GM12878 (cell line): ENCODE results near the gene GLIPR2. TPM values are rescaled to one million over a fixed set of nuclear protein-coding genes. Genes with fewer than 3 reads are reported as not detected.

ENCODE experiments used
- ATAC-seq: fragments of 200-7000 bp; cut with Tn5 transposase; 3 replicates; pipeline ENCODE4 v1.9.1; 2020; ENCODE audit warnings: mild to moderate bottlenecking, moderate library complexity
- BruUV-seq: library from RNA; stranded (reverse); fragments of 400-500 nt; replicated peaks from 2 replicates; lab custom pipeline; 2021; lab: Mats Ljungman, UMichigan
- CTCF ChIA-PET: fragments of 300-600 bp; sonication (Branson Sonifier 250); formaldehyde crosslinking; extraction: SDS; loops from one replicate; lab custom pipeline; 2021; ENCODE audit warnings: inconsistent platforms; lab: Yijun Ruan, JAX
- POLR2A ChIA-PET: fragments of 350-600 bp; formaldehyde crosslinking; extraction: SDS; loops from one replicate; lab custom pipeline; 2021; ENCODE audit warnings: inconsistent platforms; lab: Charles Lee
- RAD21 ChIA-PET: fragments of 300-600 bp; sonication (Branson Sonifier 250); formaldehyde crosslinking; loops from one replicate; lab custom pipeline; 2023; ENCODE audit warnings: antibody characterized with exemption; ENCODE audit not compliant: unreplicated experiment; lab: Charles Lee
- SMC1A ChIA-PET: fragments of 300-600 bp; sonication (Branson Sonifier 250); formaldehyde crosslinking; loops from one replicate; lab custom pipeline; 2023; ENCODE audit not compliant: unreplicated experiment, uncharacterized antibody; lab: Charles Lee
- DNase-seq: peaks from one replicate; pipeline ENCODE4 v3.0.0-alpha.2; 2011; ENCODE audit warnings: low read depth, low spot score
- FAIRE-seq: peaks from 3 replicates; lab custom pipeline; 2011; peaks lifted over from hg19 to GRCh38; lab: Jason Lieb, UNC
- H2AFZ ChIP-seq: 2 replicates; pipeline ENCODE4 v1.6.0; 2011; ENCODE audit warnings: low read depth, low read length, control low read depth; ENCODE audit not compliant: control insufficient read depth
- H3K27ac ChIP-seq: 2 replicates; pipeline ENCODE4 v1.5.1; 2011; ENCODE audit warnings: control low read depth; ENCODE audit not compliant: control insufficient read depth, insufficient read depth
- H3K27me3 ChIP-seq, 2 experiments: replicated peaks in 1 of 2; 2 replicates each; pipeline versions ENCODE4 v1.6.0 to v1.6.1; 2011; ENCODE audit warnings: low read length in 1 of 2; ENCODE audit not compliant: control insufficient read depth in 2 of 2, insufficient read depth in 2 of 2
- H3K36me3 ChIP-seq, 2 experiments: 2 replicates each; pipeline ENCODE4 v1.5.1; 2011; ENCODE audit warnings: low read length in 1 of 2; ENCODE audit not compliant: control insufficient read depth in 2 of 2, insufficient read depth in 2 of 2
- H3K4me1 ChIP-seq: 2 replicates; pipeline ENCODE4 v1.6.1; 2011; ENCODE audit warnings: mild to moderate bottlenecking, low read length, moderate library complexity, mixed read lengths; ENCODE audit not compliant: control insufficient read depth, insufficient read depth
- H3K4me2 ChIP-seq: 2 replicates; pipeline ENCODE4 v1.6.0; 2011; ENCODE audit warnings: control low read depth; ENCODE audit not compliant: control insufficient read depth, insufficient read depth
- H3K4me3 ChIP-seq: fragments of 200-600 bp; sonication (generic); 2 replicates; pipeline ENCODE4 v1.5.1; 2016
- H3K79me2 ChIP-seq: 2 replicates; pipeline ENCODE4 v1.6.0; 2011; ENCODE audit warnings: low read length; ENCODE audit not compliant: control insufficient read depth, insufficient read depth
- H3K9ac ChIP-seq: 2 replicates; pipeline ENCODE4 v1.8.0; 2011; ENCODE audit warnings: low read length, control low read depth, mixed read lengths; ENCODE audit not compliant: control insufficient read depth, insufficient read depth
- H3K9me3 ChIP-seq: replicated peaks from 3 replicates; pipeline ENCODE4 v1.5.1; 2011; ENCODE audit warnings: mild to moderate bottlenecking, low read length; ENCODE audit not compliant: control insufficient read depth, insufficient read depth
- H4K20me1 ChIP-seq: 2 replicates; pipeline ENCODE4 v1.6.0; 2011; ENCODE audit not compliant: control insufficient read depth, insufficient read depth
- BCL3 ChIP-seq: IDR thresholded peaks from 2 replicates; pipeline ENCODE4 v1.6.1; 2011; ENCODE audit warnings: borderline replicate concordance, low read depth, mild to moderate bottlenecking, moderate library complexity, low read length; ENCODE audit not compliant: insufficient read depth, poor library complexity, severe bottlenecking
- CBFB ChIP-seq: IDR thresholded peaks from 2 replicates; pipeline ENCODE4 v1.6.1; 2016; ENCODE audit warnings: antibody characterized with exemption, low read depth
- CHD2 ChIP-seq: IDR thresholded peaks from 2 replicates; pipeline ENCODE4 v1.6.1; 2011; ENCODE audit warnings: low read depth, low read length, improper control_type of control experiment, borderline replicate concordance
- CHD4 ChIP-seq: fragments of 200-600 bp; sonication (generic); IDR thresholded peaks from 2 replicates; pipeline ENCODE4 v1.6.1; 2016; ENCODE audit warnings: mild to moderate bottlenecking
- EED ChIP-seq: sonication (generic); IDR thresholded peaks from 2 replicates; pipeline ENCODE4 v1.6.1; 2016; ENCODE audit warnings: antibody characterized with exemption, low read depth
- FOXM1 ChIP-seq: IDR thresholded peaks from 2 replicates; pipeline ENCODE4 v1.6.1; 2012; ENCODE audit warnings: low read depth, mild to moderate bottlenecking, inconsistent platforms, low read length, moderate library complexity
- IKZF1 ChIP-seq: fragments of 450-650 bp; conservative IDR thresholded peaks from 2 replicates; pipeline ENCODE4 v1.6.1; 2017; ENCODE audit warnings: antibody characterized with exemption, mild to moderate bottlenecking
- MYC ChIP-seq: IDR thresholded peaks from 2 replicates; pipeline ENCODE4 v1.6.1; 2011; ENCODE audit warnings: mild to moderate bottlenecking, low read length, moderate library complexity, inconsistent platforms; ENCODE audit not compliant: insufficient read depth, insufficient replicate concordance, insufficient read length, severe bottlenecking
- RCOR1 ChIP-seq: conservative IDR thresholded peaks from 2 replicates; pipeline ENCODE4 v1.6.1; 2012; ENCODE audit warnings: low read depth, low read length, improper control_type of control experiment
- RFX5 ChIP-seq: IDR thresholded peaks from 2 replicates; pipeline ENCODE4 v1.6.1; 2011; ENCODE audit warnings: low read depth, low read length, improper control_type of control experiment
- SIN3A ChIP-seq: IDR thresholded peaks from 2 replicates; pipeline ENCODE4 v1.6.1; 2012; ENCODE audit warnings: low read depth, low read length, improper control_type of control experiment
- SMAD5 ChIP-seq: IDR thresholded peaks from 2 replicates; pipeline ENCODE4 v1.6.1; 2016; ENCODE audit warnings: antibody characterized with exemption, low read depth
- SRF ChIP-seq, 2 experiments: IDR thresholded peaks; 2 replicates each; pipeline ENCODE4 v1.6.1; 2011; ENCODE audit warnings: low read depth in 2 of 2, low read length in 2 of 2, mild to moderate bottlenecking in 1 of 2, moderate library complexity in 1 of 2
- STAT3 ChIP-seq: IDR thresholded peaks from 2 replicates; pipeline ENCODE4 v1.6.1; 2011; ENCODE audit warnings: low read depth, low read length, improper control_type of control experiment
- TBL1XR1 ChIP-seq: IDR thresholded peaks from 2 replicates; pipeline ENCODE4 v1.6.1; 2012; ENCODE audit warnings: low read depth, low read length, improper control_type of control experiment
- ZNF24 ChIP-seq: fragments of 450-650 bp; IDR thresholded peaks from 2 replicates; pipeline ENCODE4 v1.6.1; 2017; ENCODE audit warnings: antibody characterized with exemption, mild to moderate bottlenecking
- ZNF622 ChIP-seq: fragments of 450-650 bp; IDR thresholded peaks from 2 replicates; pipeline ENCODE4 v1.6.1; 2017; ENCODE audit warnings: mild to moderate bottlenecking, inconsistent platforms
- WGBS: methylation state at CpG from one replicate; pipeline ENCODE4 v1.1.6; 2016; ENCODE audit warnings: low lambda C conversion rate; ENCODE audit not compliant: insufficient replicate concordance, insufficient coverage; ENCODE audit errors: missing lambda C conversion rate; 5-methylcytosine and 5-hydroxymethylcytosine counted together
- in situ Hi-C: fragments of 300-500 bp; cut with MboI; formaldehyde crosslinking; loops from 9 replicates; pipeline ENCODE4 v1.14.3; 2018; ENCODE audit warnings: mixed read lengths
- intact Hi-C: fragments of 100-400 bp; cut with micrococcal nuclease; formaldehyde crosslinking; loops from one replicate; pipeline ENCODE4 v1.14.2; 2022; ENCODE audit not compliant: unreplicated experiment
- polyA plus RNA-seq, 11 experiments: library from polyadenylated mRNA; depleted of rRNA in 4 of 11; unstranded in 6 of 11; stranded (reverse) in 5 of 11; fragments of >200 nt; fragmentation: Nextera tagmentation in 4 of 11; fragmentation: Illumina TruSeq in 1 of 11; extraction: Ambion mirVana in 4 of 11; extraction: Trizol in 1 of 11; gene quantifications; 1 replicate in 1 of 11; 2 replicates in 10 of 11; pipeline versions ENCODE4 v1.2.1 to v1.2.3, GENCODE V29; 2011 to 2016; ENCODE audit warnings: inconsistent platforms in 2 of 11, missing spikeins in 2 of 11, low read depth in 1 of 11
- total RNA-seq, 4 experiments: library from RNA; depleted of rRNA in 3 of 4; stranded (reverse); fragments of >200 nt in 3 of 4; fragmentation: Illumina TruSeq in 1 of 4; extraction: Trizol in 1 of 4; gene quantifications; 2 replicates each; pipeline versions ENCODE4 v1.2.1 to v1.2.3, GENCODE V29; 2013 to 2021
- TF ChIP-seq, protein P1 (sequence below): fragments of 450-650 bp; IDR thresholded peaks from 2 replicates; pipeline ENCODE4 v1.6.1; 2017; ENCODE audit warnings: mild to moderate bottlenecking, moderate library complexity

The GLIPR2 gene
- total and polyA plus RNA-seq, 10 of the 15 experiments (the other 5 are each of a cell fraction or from before 2014, with no cell fraction given), result 0.41 to 3.5 (median 2.2) TPM

DNA sequence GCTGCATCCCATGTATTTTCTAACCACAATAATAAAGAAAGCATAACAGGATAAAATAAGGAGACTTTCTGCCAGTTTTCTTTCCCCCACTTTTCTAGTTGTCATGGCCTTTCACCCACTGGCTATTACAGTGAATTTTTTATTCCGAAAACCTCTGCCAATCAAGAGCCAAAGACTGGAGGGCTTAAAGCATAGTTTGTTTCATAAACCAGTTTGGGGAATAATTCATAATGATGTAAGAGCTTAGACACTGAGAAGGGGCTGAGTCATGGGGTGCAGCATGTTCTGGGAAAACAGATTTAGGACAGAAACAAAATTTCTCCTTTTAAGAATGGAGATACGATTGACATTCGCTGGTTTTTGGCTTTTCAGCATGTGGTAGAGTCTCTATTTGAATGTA, 4.4 kb upstream of the GLIPR2 start:
- ChIA-PET RAD21 (no interaction called here), SMC1A (no interaction called here), CTCF (interaction anchor here (1.4 to 2.7 kb wide), 2 partner anchors 29 to 34 kb away, joined by 6 to 10 read pairs; no protein-coding TSS in a partner anchor), POLR2A (no interaction called here)
- FAIRE-seq (no peak), DNase-seq (no peak), ATAC-seq (no peak)
- H3K9ac ChIP-seq, result no peak overlapping the region
- WGBS, result 46% methylated on average over 3 of the region's 3 CpGs
- no peaks in the 10 kb centered on the region for H3K36me3 ChIP-seq
- BruUV-seq, result no TSS peak
- in situ Hi-C loops (no loop called here), intact Hi-C loops (no loop called here)
- no peak overlapping the region for H3K4me2 ChIP-seq
- H3K27ac ChIP-seq, result no peak overlapping the region
- H3K4me1 ChIP-seq, result peaks cover 8% of the 10 kb centered on the region
- no peaks in the 10 kb centered on the region for H3K9me3 ChIP-seq
- TF ChIP-seq FOXM1, result no peak
- no peak for TF ChIP-seq BCL3
- TF ChIP-seq RCOR1, result no peak
- no peak for TF ChIP-seq IKZF1
- TF ChIP-seq ZNF24, result no peak
- no peak for TF ChIP-seq CBFB
- TF ChIP-seq CHD4, result no peak
- TF ChIP-seq, protein P1, sequence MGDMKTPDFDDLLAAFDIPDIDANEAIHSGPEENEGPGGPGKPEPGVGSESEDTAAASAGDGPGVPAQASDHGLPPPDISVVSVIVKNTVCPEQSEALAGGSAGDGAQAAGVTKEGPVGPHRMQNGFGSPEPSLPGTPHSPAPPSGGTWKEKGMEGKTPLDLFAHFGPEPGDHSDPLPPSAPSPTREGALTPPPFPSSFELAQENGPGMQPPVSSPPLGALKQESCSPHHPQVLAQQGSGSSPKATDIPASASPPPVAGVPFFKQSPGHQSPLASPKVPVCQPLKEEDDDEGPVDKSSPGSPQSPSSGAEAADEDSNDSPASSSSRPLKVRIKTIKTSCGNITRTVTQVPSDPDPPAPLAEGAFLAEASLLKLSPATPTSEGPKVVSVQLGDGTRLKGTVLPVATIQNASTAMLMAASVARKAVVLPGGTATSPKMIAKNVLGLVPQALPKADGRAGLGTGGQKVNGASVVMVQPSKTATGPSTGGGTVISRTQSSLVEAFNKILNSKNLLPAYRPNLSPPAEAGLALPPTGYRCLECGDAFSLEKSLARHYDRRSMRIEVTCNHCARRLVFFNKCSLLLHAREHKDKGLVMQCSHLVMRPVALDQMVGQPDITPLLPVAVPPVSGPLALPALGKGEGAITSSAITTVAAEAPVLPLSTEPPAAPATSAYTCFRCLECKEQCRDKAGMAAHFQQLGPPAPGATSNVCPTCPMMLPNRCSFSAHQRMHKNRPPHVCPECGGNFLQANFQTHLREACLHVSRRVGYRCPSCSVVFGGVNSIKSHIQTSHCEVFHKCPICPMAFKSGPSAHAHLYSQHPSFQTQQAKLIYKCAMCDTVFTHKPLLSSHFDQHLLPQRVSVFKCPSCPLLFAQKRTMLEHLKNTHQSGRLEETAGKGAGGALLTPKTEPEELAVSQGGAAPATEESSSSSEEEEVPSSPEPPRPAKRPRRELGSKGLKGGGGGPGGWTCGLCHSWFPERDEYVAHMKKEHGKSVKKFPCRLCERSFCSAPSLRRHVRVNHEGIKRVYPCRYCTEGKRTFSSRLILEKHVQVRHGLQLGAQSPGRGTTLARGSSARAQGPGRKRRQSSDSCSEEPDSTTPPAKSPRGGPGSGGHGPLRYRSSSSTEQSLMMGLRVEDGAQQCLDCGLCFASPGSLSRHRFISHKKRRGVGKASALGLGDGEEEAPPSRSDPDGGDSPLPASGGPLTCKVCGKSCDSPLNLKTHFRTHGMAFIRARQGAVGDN, result no peak
- no peak for TF ChIP-seq RFX5
- no peak for TF ChIP-seq SMAD5
- no peak for TF ChIP-seq EED
- no peak for TF ChIP-seq MYC
- no peak for TF ChIP-seq ZNF622
- TF ChIP-seq SRF (IDR thresholded peaks at IDR 0.05; ENCODE audit: low read depth in 2 of 2, low read length in 2 of 2), result no peak
- no peak for TF ChIP-seq TBL1XR1
- no peak for TF ChIP-seq CHD2
- no peak for TF ChIP-seq STAT3
- no peak for TF ChIP-seq SIN3A
- no peak overlapping the region for H2AFZ ChIP-seq
- H4K20me1 ChIP-seq, result no peaks in the 10 kb centered on the region
- H3K79me2 ChIP-seq, result no peaks in the 10 kb centered on the region
- no peak overlapping the region for H3K4me3 ChIP-seq
- peaks cover 1 to 7% of the 10 kb centered on the region in 2 experiments; a peak in 3 of 4 replicates for H3K27me3 ChIP-seq
